Vagina (tissue), 2 donors: Measurements from ENCODE around the gene LRCH1. TPM values are rescaled to one million over a fixed set of nuclear protein-coding genes. Genes with fewer than 3 reads are reported as not detected.

Source experiments
- DNase-seq, 2 donors: peaks; one replicate each; pipeline ENCODE4 v3.0.0-alpha.2; 2017; ENCODE audit errors: extremely low spot score in 2 of 2
- H3K27ac ChIP-seq: fragments of 200-600 bp; sonication (generic); one replicate; pipeline ENCODE4 v1.5.1; 2019
- H3K27me3 ChIP-seq: fragments of 200-600 bp; sonication (generic); one replicate; pipeline ENCODE4 v1.5.1; 2019
- H3K36me3 ChIP-seq, 2 donors: fragments of 200-600 bp; sonication (generic); one replicate each; pipeline ENCODE4 v1.5.1; 2017 to 2019
- H3K4me1 ChIP-seq: fragments of 200-600 bp; sonication (generic); one replicate; pipeline ENCODE4 v1.5.1; 2019
- H3K4me3 ChIP-seq, 2 donors: fragments of 200-600 bp; sonication (generic); 1 replicate in 1 of 2; 2 replicates in 1 of 2; pipeline ENCODE4 v1.5.1; 2016 to 2019
- H3K9me3 ChIP-seq: fragments of 200-600 bp; sonication (generic); one replicate; pipeline ENCODE4 v1.5.1; 2019
- POLR2A ChIP-seq, 2 donors: fragments of 450-650 bp; IDR thresholded peaks; one replicate each; pipeline ENCODE4 v1.6.1; 2017; ENCODE audit warnings: antibody characterized with exemption in 2 of 2, mild to moderate bottlenecking in 2 of 2, moderate library complexity in 2 of 2
- POLR2AphosphoS5 ChIP-seq, 2 donors: sonication (generic); formaldehyde crosslinking; IDR thresholded peaks; one replicate each; pipeline ENCODE4 v1.9.0; 2017; ENCODE audit warnings: antibody characterized with exemption in 2 of 2, mild to moderate bottlenecking in 2 of 2, low read depth in 1 of 2; ENCODE audit not compliant: insufficient read depth in 1 of 2
- intact Hi-C: fragments of 100-400 bp; cut with DNase I; formaldehyde crosslinking; loops from one replicate; pipeline ENCODE4 v1.15.1; 2023
- total RNA-seq: library from RNA; depleted of rRNA; stranded (reverse); fragments of >200 nt; gene quantifications from one replicate; pipeline ENCODE4 v1.2.3, GENCODE V29; 2016
- TF ChIP-seq, protein P1 (sequence below), 3 experiments: fragments of 450-650 bp in 2 of 3; fragments of 200-600 bp in 1 of 3; sonication (generic) in 1 of 3; IDR thresholded peaks; one replicate each; pipeline ENCODE4 v1.5.1; 2017 to 2019; ENCODE audit warnings: antibody characterized with exemption in 3 of 3, mild to moderate bottlenecking in 2 of 3, moderate library complexity in 2 of 3

LRCH1 gene
- total RNA-seq, 1 donor from 2014 or later = 21.4 TPM

DNA sequence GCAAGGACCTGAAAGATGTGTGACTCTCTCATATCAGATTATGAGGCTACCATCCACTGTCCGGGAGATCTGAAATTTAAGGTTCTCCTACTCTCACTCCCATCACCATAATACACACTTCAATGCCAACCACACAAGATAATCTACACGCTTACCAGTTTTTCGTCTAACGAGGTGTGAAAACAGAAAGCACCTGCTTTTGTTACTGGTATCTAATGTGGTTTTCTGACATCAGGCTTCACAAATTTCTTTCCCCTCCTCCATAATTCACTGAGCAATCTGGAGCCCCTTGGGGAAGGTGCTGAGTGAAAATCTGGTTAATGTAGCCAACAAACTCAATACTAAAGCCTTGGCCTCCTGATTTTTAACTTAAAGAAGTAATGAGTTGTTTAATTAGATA lies 10.1 kb upstream of the LRCH1 start:
- no peak overlapping the region for H3K4me3 ChIP-seq
- no peak for DNase-seq
- no peak overlapping the region for H3K27ac ChIP-seq
- no peaks in the 10 kb centered on the region for H3K27me3 ChIP-seq
- no peak for TF ChIP-seq POLR2A (IDR thresholded peaks at IDR 0.05)
- TF ChIP-seq, protein P1, sequence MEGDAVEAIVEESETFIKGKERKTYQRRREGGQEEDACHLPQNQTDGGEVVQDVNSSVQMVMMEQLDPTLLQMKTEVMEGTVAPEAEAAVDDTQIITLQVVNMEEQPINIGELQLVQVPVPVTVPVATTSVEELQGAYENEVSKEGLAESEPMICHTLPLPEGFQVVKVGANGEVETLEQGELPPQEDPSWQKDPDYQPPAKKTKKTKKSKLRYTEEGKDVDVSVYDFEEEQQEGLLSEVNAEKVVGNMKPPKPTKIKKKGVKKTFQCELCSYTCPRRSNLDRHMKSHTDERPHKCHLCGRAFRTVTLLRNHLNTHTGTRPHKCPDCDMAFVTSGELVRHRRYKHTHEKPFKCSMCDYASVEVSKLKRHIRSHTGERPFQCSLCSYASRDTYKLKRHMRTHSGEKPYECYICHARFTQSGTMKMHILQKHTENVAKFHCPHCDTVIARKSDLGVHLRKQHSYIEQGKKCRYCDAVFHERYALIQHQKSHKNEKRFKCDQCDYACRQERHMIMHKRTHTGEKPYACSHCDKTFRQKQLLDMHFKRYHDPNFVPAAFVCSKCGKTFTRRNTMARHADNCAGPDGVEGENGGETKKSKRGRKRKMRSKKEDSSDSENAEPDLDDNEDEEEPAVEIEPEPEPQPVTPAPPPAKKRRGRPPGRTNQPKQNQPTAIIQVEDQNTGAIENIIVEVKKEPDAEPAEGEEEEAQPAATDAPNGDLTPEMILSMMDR (IDR thresholded peaks at IDR 0.05) = no peak
- TF ChIP-seq POLR2AphosphoS5 (IDR thresholded peaks at IDR 0.05; ENCODE audit: insufficient read depth in 1 of 2, low read depth in 1 of 2) = no peak
- intact Hi-C loops = no loop called here
- H3K9me3 ChIP-seq = no peaks in the 10 kb centered on the region
- H3K4me1 ChIP-seq = no peaks in the 10 kb centered on the region
- no peaks in the 10 kb centered on the region for H3K36me3 ChIP-seq

DNA sequence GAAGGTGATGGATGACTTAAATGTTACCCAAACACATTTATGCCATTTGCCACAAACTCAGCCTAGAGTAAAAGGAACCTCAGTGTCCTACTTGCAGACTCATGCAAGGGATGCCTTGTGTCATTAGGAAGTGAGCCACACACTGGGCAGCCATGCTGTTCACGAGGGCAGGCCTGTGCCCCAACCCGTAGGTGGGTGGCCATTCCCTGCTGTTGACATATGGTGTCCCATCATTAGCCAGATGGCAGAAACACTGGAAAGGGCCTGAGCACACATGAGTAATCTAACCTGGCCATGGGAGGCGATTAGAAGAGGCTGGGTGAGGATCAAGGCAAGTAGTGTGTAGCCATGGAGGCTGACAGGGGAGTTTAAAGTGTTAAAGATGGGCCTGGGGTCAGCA lies 9.7 kb upstream of the LRCH1 start:
- TF ChIP-seq POLR2A (IDR thresholded peaks at IDR 0.05) (no peak), POLR2AphosphoS5 (IDR thresholded peaks at IDR 0.05; ENCODE audit: insufficient read depth in 1 of 2, low read depth in 1 of 2) (no peak)
- TF ChIP-seq, protein P1 (IDR thresholded peaks at IDR 0.05) = no peak
- DNase-seq = no peak
- intact Hi-C loops = no loop called here

DNA sequence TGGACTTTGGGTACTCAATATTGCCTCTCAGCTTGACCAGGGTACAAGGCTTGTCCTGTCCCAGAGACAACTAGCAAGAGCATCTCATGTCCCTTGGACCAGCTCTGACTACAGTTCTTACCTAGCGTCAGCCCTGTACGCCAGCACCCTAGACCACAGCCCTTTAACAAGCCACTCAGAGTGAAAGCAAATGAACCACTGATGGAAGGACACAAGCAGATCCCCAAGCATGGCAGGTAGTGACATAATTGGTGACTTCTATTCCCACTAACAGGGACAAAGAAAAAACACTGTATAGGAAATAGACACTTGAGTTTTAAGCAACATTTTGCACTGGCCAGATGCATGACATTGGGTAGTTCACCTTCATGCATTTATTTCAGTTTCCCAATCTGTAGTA lies 8.8 kb upstream of the LRCH1 start:
- Histone ChIP-seq H3K27me3 (no peaks in the 10 kb centered on the region), H3K9me3 (no peaks in the 10 kb centered on the region), H3K4me3 (no peak overlapping the region), H3K36me3 (no peaks in the 10 kb centered on the region), H3K4me1 (no peaks in the 10 kb centered on the region), H3K27ac (no peak overlapping the region)
- intact Hi-C loops = no loop called here
- TF ChIP-seq POLR2AphosphoS5 (IDR thresholded peaks at IDR 0.05; ENCODE audit: insufficient read depth in 1 of 2, low read depth in 1 of 2) (no peak), POLR2A (IDR thresholded peaks at IDR 0.05) (no peak)
- TF ChIP-seq, protein P1 (IDR thresholded peaks at IDR 0.05) = no peak
- DNase-seq = no peak

More for the DNA sequence above, 9.7 kb upstream of the LRCH1 start:
- no peak overlapping the region for H3K27ac ChIP-seq
- H3K4me1 ChIP-seq = no peaks in the 10 kb centered on the region
- no peaks in the 10 kb centered on the region for H3K36me3 ChIP-seq
- no peaks in the 10 kb centered on the region for H3K27me3 ChIP-seq
- no peak overlapping the region for H3K4me3 ChIP-seq
- no peaks in the 10 kb centered on the region for H3K9me3 ChIP-seq

DNA sequence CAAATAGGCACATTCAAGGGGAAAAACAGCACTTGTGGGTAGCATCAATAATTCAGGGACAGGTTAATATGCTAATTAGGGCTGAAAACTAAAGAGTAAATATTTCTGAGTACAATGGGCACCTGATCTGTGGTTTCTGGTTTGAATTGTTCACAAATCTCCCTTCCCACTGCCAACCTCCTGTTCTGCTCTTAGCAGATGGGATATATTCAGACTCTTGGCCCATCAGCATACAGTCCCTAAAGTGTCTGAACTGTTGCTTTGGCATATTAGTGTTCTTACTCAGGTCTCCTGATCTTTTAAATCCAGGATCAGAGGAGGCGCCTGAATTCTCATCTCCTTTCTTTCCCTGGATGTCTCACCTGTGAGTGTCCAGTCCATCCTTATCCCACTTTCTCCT lies 8.2 kb upstream of the LRCH1 start:
- no peaks in the 10 kb centered on the region for H3K9me3 ChIP-seq
- intact Hi-C loops = no loop called here
- TF ChIP-seq POLR2AphosphoS5 (IDR thresholded peaks at IDR 0.05; ENCODE audit: insufficient read depth in 1 of 2, low read depth in 1 of 2) (no peak), POLR2A (IDR thresholded peaks at IDR 0.05) (no peak)
- TF ChIP-seq, protein P1 (IDR thresholded peaks at IDR 0.05) = no peak
- no peak overlapping the region for H3K27ac ChIP-seq
- DNase-seq = no peak
- H3K4me1 ChIP-seq = no peaks in the 10 kb centered on the region
- H3K27me3 ChIP-seq = no peaks in the 10 kb centered on the region
- no peak overlapping the region for H3K4me3 ChIP-seq
- no peaks in the 10 kb centered on the region for H3K36me3 ChIP-seq

DNA sequence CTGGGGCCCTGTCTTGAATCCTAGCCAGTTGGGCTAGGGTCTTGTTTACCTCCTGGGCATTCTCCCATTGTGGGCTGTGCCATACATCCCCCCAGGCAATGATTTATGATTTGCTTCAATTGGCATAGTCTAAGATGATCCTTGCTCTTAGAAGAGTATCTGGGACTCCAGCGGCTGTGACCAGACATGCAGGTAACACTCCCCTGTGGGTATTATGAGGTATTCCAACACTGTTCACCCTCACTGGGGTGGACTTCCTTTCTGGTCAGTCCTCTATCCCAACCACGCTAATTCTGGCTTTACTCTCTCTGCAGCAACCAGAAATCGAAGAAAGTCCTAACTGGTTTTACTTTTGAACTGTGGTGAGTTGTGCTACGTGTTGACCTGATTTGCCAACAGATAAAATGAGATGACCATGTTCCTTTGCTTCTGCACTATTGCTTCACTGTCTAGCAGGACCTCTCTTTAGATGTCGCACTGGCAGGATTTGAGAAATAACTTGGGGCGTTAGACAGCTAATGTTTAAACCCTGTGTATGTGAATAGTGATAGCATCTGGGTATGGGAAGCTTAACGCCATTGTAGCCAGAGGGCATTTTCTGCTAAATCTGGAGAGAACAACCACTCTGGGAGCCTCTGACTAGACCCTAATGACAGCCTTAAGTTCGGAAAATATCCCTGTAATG lies 6.7 kb upstream of the LRCH1 start:
- intact Hi-C loops = no loop called here
- peaks cover 3% of the 10 kb centered on the region for H3K4me1 ChIP-seq
- DNase-seq = no peak
- H3K4me3 ChIP-seq = no peak overlapping the region
- TF ChIP-seq POLR2AphosphoS5 (IDR thresholded peaks at IDR 0.05; ENCODE audit: insufficient read depth in 1 of 2, low read depth in 1 of 2) (no peak), POLR2A (IDR thresholded peaks at IDR 0.05) (no peak)
- TF ChIP-seq, protein P1 (IDR thresholded peaks at IDR 0.05) = no peak
- no peaks in the 10 kb centered on the region for H3K27me3 ChIP-seq
- H3K9me3 ChIP-seq = no peaks in the 10 kb centered on the region
- H3K27ac ChIP-seq = no peak overlapping the region
- no peaks in the 10 kb centered on the region for H3K36me3 ChIP-seq
